ENCODE measurements around the gene CTAG2. TPM values are rescaled to one million over a fixed set of nuclear protein-coding genes. Genes with fewer than 3 reads are reported as not detected.

CTAG2 gene
- total and polyA plus RNA-seq, 4 donors, result not detected

DNA sequence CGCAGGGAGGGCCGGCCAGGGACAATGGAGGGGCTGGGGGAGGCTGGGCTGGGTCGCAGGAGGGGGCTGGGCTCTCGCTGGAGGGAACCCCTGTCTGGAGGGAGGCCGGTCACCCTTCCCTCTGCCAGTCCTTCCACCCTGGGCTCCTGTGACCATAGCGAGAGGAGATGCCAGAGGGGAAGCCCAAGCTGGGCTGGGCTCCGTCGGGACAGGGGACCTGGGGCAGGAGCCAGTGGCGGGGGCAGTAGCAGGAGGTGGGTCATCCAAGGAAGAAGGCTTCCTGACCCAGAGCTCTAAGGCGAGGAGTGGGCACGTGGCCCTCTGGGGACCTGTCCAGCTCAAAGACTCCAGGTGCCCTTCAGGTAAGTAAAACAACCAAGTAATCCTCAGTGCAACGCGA is 51.2 kb downstream of the CTAG2 start:
- Histone ChIP-seq H3K4me1 (ENCODE audit: control insufficient read depth in 4 of 4, insufficient read depth in 4 of 4, low read length in 3 of 4) (peaks cover 1 to 10% (median 5%) of the 10 kb centered on the region in 4 donors), H3K27me3 (ENCODE audit: control insufficient read depth in 4 of 4, insufficient read depth in 4 of 4, low read length in 3 of 4) (no peaks in the 10 kb centered on the region)
- WGBS, result 79% methylated on average over 13 of the region's 13 CpGs

More for the DNA sequence above, 51.2 kb downstream of the CTAG2 start:
- DNase-seq (ENCODE audit: low spot score), result no peak
- Histone ChIP-seq H3K4me3 (ENCODE audit: low read depth in 1 of 3, low read length in 3 of 3) (no peak overlapping the region), H3K36me3 (ENCODE audit: control insufficient read depth in 4 of 4, insufficient read depth in 3 of 4, low read depth in 1 of 4, low read length in 3 of 4) (no peaks in the 10 kb centered on the region), H3K27ac (ENCODE audit: low read depth in 1 of 2, low read length in 2 of 2) (no peak overlapping the region), H3K9me3 (ENCODE audit: control insufficient read depth in 4 of 4, low read length in 3 of 4) (no peaks in the 10 kb centered on the region), H3K9ac (ENCODE audit: low read depth in 1 of 2, low read length in 2 of 2) (no peak overlapping the region)
- TF ChIP-seq JUND (IDR thresholded peaks at IDR 0.05) (no peak), FOXA2 (IDR thresholded peaks at IDR 0.05) (no peak), GABPA (IDR thresholded peaks at IDR 0.05 in 1 of 2, conservative IDR thresholded peaks at IDR 0.05 in 1 of 2) (no peak), NR2F2 (IDR thresholded peaks at IDR 0.05) (no peak)

Small RNA genes within 50 kb of the gene (small RNA-seq; reads per million reads assigned to genes)
- gene AC244090.1 (not detected), gene AC244107.2 (not detected)

Other genes with a start within 250 kb of the CTAG2 start
- gene DNASE1L1, start 244.3 kb downstream of the CTAG2 start, total RNA-seq, result 10 to 100 TPM; 14.6 to 22.1 TPM
- 10 to 100 TPM in 1 of 2 donors, 1 to 10 TPM in 1; 9.3 to 18.7 TPM for gene DNASE1L1, start 244.3 kb downstream of the CTAG2 start, polyA plus RNA-seq
- 10 to 100 TPM in 1 of 2 donors, 1 to 10 TPM in 1; 7.8 to 15.6 TPM for gene TAFAZZIN, start 242.0 kb downstream of the CTAG2 start, total RNA-seq
- 10 to 100 TPM; 10.6 to 16.3 TPM for gene TAFAZZIN, start 242.0 kb downstream of the CTAG2 start, polyA plus RNA-seq
- gene ATP6AP1, start 224.9 kb downstream of the CTAG2 start, total RNA-seq, result 10 to 100 TPM; 35.2 to 38.5 TPM
- 10 to 100 TPM; 43.1 to 43.3 TPM for gene ATP6AP1, start 224.9 kb downstream of the CTAG2 start, polyA plus RNA-seq
- gene GDI1, start 216.4 kb downstream of the CTAG2 start, total RNA-seq, result 10 to 100 TPM; 13.3 to 27.7 TPM
- 10 to 100 TPM; 12.8 to 35.6 TPM for gene GDI1, start 216.4 kb downstream of the CTAG2 start, polyA plus RNA-seq
- 10 to 100 TPM; 10.9 to 13.4 TPM for gene FAM50A, start 209.4 kb downstream of the CTAG2 start, total RNA-seq
- 10 to 100 TPM; 14.6 to 25.1 TPM for gene FAM50A, start 209.4 kb downstream of the CTAG2 start, polyA plus RNA-seq
- gene PLXNA3, start 195.3 kb downstream of the CTAG2 start, total RNA-seq, result 1 to 10 TPM; 1.1 to 1.7 TPM
- 1 to 10 TPM; 1.3 to 1.7 TPM for gene PLXNA3, start 195.3 kb downstream of the CTAG2 start, polyA plus RNA-seq
- gene LAGE3, start 174.3 kb downstream of the CTAG2 start, total RNA-seq, result 10 to 100 TPM in 1 of 2 donors, 1 to 10 TPM in 1; 8.5 to 18.1 TPM
- gene LAGE3, start 174.3 kb downstream of the CTAG2 start, polyA plus RNA-seq, result 10 to 100 TPM; 12.4 to 13.1 TPM
- gene UBL4A, start 167.0 kb downstream of the CTAG2 start, total RNA-seq, result 10 to 100 TPM; 19.8 to 22.2 TPM
- gene UBL4A, start 167.0 kb downstream of the CTAG2 start, polyA plus RNA-seq, result 10 to 100 TPM; 13.9 to 21.9 TPM
- 1 to 10 TPM; 3.5 to 5.6 TPM for gene SLC10A3, start 162.9 kb downstream of the CTAG2 start, total RNA-seq
- 1 to 10 TPM; 3.2 to 5.4 TPM for gene SLC10A3, start 162.9 kb downstream of the CTAG2 start, polyA plus RNA-seq
- gene FAM3A, start 137.3 kb downstream of the CTAG2 start, total RNA-seq, result 10 to 100 TPM; 11.6 to 33.5 TPM
- gene FAM3A, start 137.3 kb downstream of the CTAG2 start, polyA plus RNA-seq, result 10 to 100 TPM; 35.0 to 36.3 TPM
- 10 to 100 TPM in 1 of 2 donors, 1 to 10 TPM in 1; 6.9 to 23.6 TPM for gene G6PD, start 106.7 kb downstream of the CTAG2 start, total RNA-seq
- gene G6PD, start 106.7 kb downstream of the CTAG2 start, polyA plus RNA-seq, result 1 to 10 TPM; 1.9 to 4.0 TPM
- gene IKBKG, start 106.0 kb downstream of the CTAG2 start, total RNA-seq, result 10 to 100 TPM; 17.1 to 46.0 TPM
- 10 to 100 TPM; 26.0 to 74.1 TPM for gene IKBKG, start 106.0 kb downstream of the CTAG2 start, polyA plus RNA-seq
- gene CTAG1A, start 68.4 kb downstream of the CTAG2 start, total RNA-seq, result not detected
- not detected for gene CTAG1A, start 68.4 kb downstream of the CTAG2 start, polyA plus RNA-seq
- gene CTAG1B, start 34.3 kb downstream of the CTAG2 start, total RNA-seq, result not detected
- not detected for gene CTAG1B, start 34.3 kb downstream of the CTAG2 start, polyA plus RNA-seq
- gene GAB3, start 97.5 kb upstream of the CTAG2 start, total RNA-seq, result 10 to 100 TPM in 1 of 2 donors, 1 to 10 TPM in 1; 2.5 to 10.4 TPM
- gene GAB3, start 97.5 kb upstream of the CTAG2 start, polyA plus RNA-seq, result under 1 TPM; 0.66 to 0.75 TPM
- 10 to 100 TPM; 18.7 to 21.9 TPM for gene DKC1, start 109.3 kb upstream of the CTAG2 start, total RNA-seq
- gene DKC1, start 109.3 kb upstream of the CTAG2 start, polyA plus RNA-seq, result 10 to 100 TPM; 14.0 to 14.3 TPM
- gene MPP1, start 151.9 kb upstream of the CTAG2 start, total RNA-seq, result 100 to 1,000 TPM in 1 of 2 donors, 10 to 100 TPM in 1; 24.3 to 168 TPM
- 10 to 100 TPM; 13.8 to 22.5 TPM for gene MPP1, start 151.9 kb upstream of the CTAG2 start, polyA plus RNA-seq
- gene SMIM9, start 181.1 kb upstream of the CTAG2 start, total RNA-seq, result under 1 TPM in 1 of 2 donors, not detected in 1; 0.50 TPM
- gene SMIM9, start 181.1 kb upstream of the CTAG2 start, polyA plus RNA-seq, result not detected
- gene F8A1, start 232.8 kb upstream of the CTAG2 start, total RNA-seq, result 1 to 10 TPM in 1 of 2 donors, under 1 TPM in 1; 0.42 to 3.9 TPM
- gene F8A1, start 232.8 kb upstream of the CTAG2 start, polyA plus RNA-seq, result 10 to 100 TPM in 1 of 2 donors, 1 to 10 TPM in 1; 5.7 to 25.0 TPM

Data from liver (tissue), 10 donors.